Keratinocyte (primary cell): ENCODE data around the gene DHPS. TPM values are rescaled to one million over a fixed set of nuclear protein-coding genes. Genes with fewer than 3 reads are reported as not detected.

Experiments
- DNase-seq: peaks from one replicate; pipeline ENCODE4 v3.0.0-alpha.2; 2011; ENCODE audit warnings: low read depth, missing footprints, low spot score
- FAIRE-seq: peaks from 2 replicates; lab custom pipeline; 2011; peaks lifted over from hg19 to GRCh38; lab: Jason Lieb, UNC
- H2AFZ ChIP-seq: 2 replicates; pipeline ENCODE4 v1.6.0; 2012; ENCODE audit warnings: low read length, control low read depth, inconsistent platforms; ENCODE audit not compliant: control insufficient read depth
- H3K27ac ChIP-seq: 2 replicates; pipeline ENCODE4 v1.5.1; 2011; ENCODE audit warnings: low read length; ENCODE audit not compliant: control insufficient read depth, insufficient read depth
- H3K27me3 ChIP-seq: 3 replicates; pipeline ENCODE4 v1.6.0; 2011; ENCODE audit warnings: low read length; ENCODE audit not compliant: control insufficient read depth, insufficient read depth; ENCODE audit errors: extremely low read depth
- H3K36me3 ChIP-seq, 2 experiments: 2 replicates in 1 of 2; 3 replicates in 1 of 2; pipeline ENCODE4 v1.5.1; 2011; ENCODE audit warnings: low read length in 2 of 2, mild to moderate bottlenecking in 1 of 2; ENCODE audit not compliant: control insufficient read depth in 2 of 2, insufficient read depth in 2 of 2; ENCODE audit errors: extremely low read depth in 1 of 2
- H3K4me1 ChIP-seq: 3 replicates; pipeline ENCODE4 v1.5.1; 2011; ENCODE audit warnings: low read length; ENCODE audit not compliant: control insufficient read depth, insufficient read depth; ENCODE audit errors: extremely low read depth
- H3K4me2 ChIP-seq: 3 replicates; pipeline ENCODE4 v1.6.0; 2011; ENCODE audit warnings: low read depth, low read length; ENCODE audit not compliant: control insufficient read depth, insufficient read depth; ENCODE audit errors: extremely low read depth
- H3K4me3 ChIP-seq, 3 experiments: fragments of 200-600 bp in 1 of 3; sonication (generic) in 1 of 3; 2 replicates in 2 of 3; 3 replicates in 1 of 3; pipeline ENCODE4 v1.5.1; 2011 to 2016; ENCODE audit warnings: low read length in 3 of 3, mild to moderate bottlenecking in 3 of 3, control low read depth in 2 of 3, inconsistent platforms in 1 of 3, low read depth in 1 of 3, mixed read lengths in 1 of 3, mixed run types in 1 of 3, moderate library complexity in 1 of 3; ENCODE audit not compliant: control insufficient read depth in 2 of 3, insufficient read depth in 2 of 3; ENCODE audit errors: extremely low read depth in 1 of 3
- H3K79me2 ChIP-seq: 2 replicates; pipeline ENCODE4 v1.6.0; 2012; ENCODE audit warnings: low read length; ENCODE audit not compliant: control insufficient read depth, insufficient read depth
- H3K9ac ChIP-seq: 3 replicates; pipeline ENCODE4 v1.6.0; 2011; ENCODE audit warnings: low read length; ENCODE audit not compliant: control insufficient read depth, insufficient read depth; ENCODE audit errors: extremely low read depth
- H3K9me1 ChIP-seq: 3 replicates; pipeline ENCODE4 v1.6.0; 2011; ENCODE audit warnings: low read length; ENCODE audit not compliant: control insufficient read depth, insufficient read depth; ENCODE audit errors: extremely low read depth
- H3K9me3 ChIP-seq: 2 replicates; pipeline ENCODE4 v1.5.1; 2012; ENCODE audit warnings: low read depth, low read length; ENCODE audit not compliant: control insufficient read depth
- H4K20me1 ChIP-seq: 3 replicates; pipeline ENCODE4 v1.6.0; 2011; ENCODE audit warnings: low read length; ENCODE audit not compliant: control insufficient read depth, insufficient read depth; ENCODE audit errors: extremely low read depth
- CTCF ChIP-seq, 3 experiments: IDR thresholded peaks in 1 of 3; conservative IDR thresholded peaks in 1 of 3; optimal IDR thresholded peaks in 1 of 3; 2 replicates in 2 of 3; 3 replicates in 1 of 3; pipeline versions ENCODE3 to v1.5.1; 2011; ENCODE audit warnings: low read length in 3 of 3, mild to moderate bottlenecking in 3 of 3, moderate library complexity in 2 of 3, control low read depth in 1 of 3, inconsistent platforms in 1 of 3; ENCODE audit not compliant: insufficient read depth in 2 of 3; ENCODE audit errors: extremely low read depth in 1 of 3
- EZH2 ChIP-seq: IDR thresholded peaks from one replicate; pipeline ENCODE4 v1.6.1; 2012; ENCODE audit warnings: inconsistent platforms, mild to moderate bottlenecking, low read length, moderate library complexity
- dilution Hi-C: fragments of 300-500 bp; cut with MboI; formaldehyde crosslinking; loops from one replicate; pipeline ENCODE4 v1.7.0; 2020; ENCODE audit warnings: low sequenced_read_pairs; ENCODE audit not compliant: extremely low pct_ligation_motif_present
- polyA plus RNA-seq, 5 experiments: library from polyadenylated mRNA; depleted of rRNA in 3 of 5; stranded (reverse) in 3 of 5; stranded (forward) in 1 of 5; unstranded in 1 of 5; fragments of >200 nt; gene quantifications; 1 replicate in 1 of 5; 2 replicates in 3 of 5; 3 replicates in 1 of 5; pipeline versions ENCODE4 v1.2.1 to v1.2.3, GENCODE V29; 2011 to 2012; ENCODE audit warnings: missing spikeins in 2 of 5, low read depth in 1 of 5, low replicate concordance in 1 of 5

DHPS gene
- polyA plus RNA-seq, 1 donor (not counting 4 experiments of a cell fraction or from before 2014, with no cell fraction given): 36.5 TPM

GRCh38 chr19:12647490-12648071 lies 34.1 kb downstream of the DHPS start:
- peaks cover 0 to 6% of the 10 kb centered on the region in 2 experiments for H3K36me3 ChIP-seq
- no peaks in the 10 kb centered on the region for H3K9me3 ChIP-seq
- H3K9ac ChIP-seq: no peak overlapping the region
- no peak overlapping the region for H3K4me3 ChIP-seq
- dilution Hi-C loops: no loop called here
- H3K4me2 ChIP-seq: peak overlapping the region; percentile 27
- FAIRE-seq (no peak), DNase-seq (no peak)
- no peak overlapping the region for H3K27ac ChIP-seq
- H3K9me1 ChIP-seq: no peaks in the 10 kb centered on the region
- no peaks in the 10 kb centered on the region for H4K20me1 ChIP-seq
- H3K4me1 ChIP-seq: no peaks in the 10 kb centered on the region
- no peaks in the 10 kb centered on the region for H3K79me2 ChIP-seq
- TF ChIP-seq EZH2 (no peak), CTCF (optimal IDR thresholded peaks at IDR 0.05 in 1 of 3, IDR thresholded peaks at IDR 0.05 in 1 of 3, conservative IDR thresholded peaks at IDR 0.05 in 1 of 3; ENCODE audit: extremely low read depth in 1 of 3, insufficient read depth in 2 of 3, low read length in 3 of 3) (no peak)
- H2AFZ ChIP-seq: no peak overlapping the region
- H3K27me3 ChIP-seq: no peaks in the 10 kb centered on the region

GRCh38 chr19:12647047-12647446 lies 34.6 kb downstream of the DHPS start:
- FAIRE-seq (no peak), DNase-seq (no peak)
- TF ChIP-seq EZH2: no peak
- TF ChIP-seq CTCF (optimal IDR thresholded peaks at IDR 0.05 in 1 of 3, IDR thresholded peaks at IDR 0.05 in 1 of 3, conservative IDR thresholded peaks at IDR 0.05 in 1 of 3; ENCODE audit: extremely low read depth in 1 of 3, insufficient read depth in 2 of 3, low read length in 3 of 3): no peak
- no peaks in the 10 kb centered on the region for H3K79me2 ChIP-seq
- no peak overlapping the region for H2AFZ ChIP-seq
- no peak overlapping the region for H3K4me3 ChIP-seq
- peaks cover 0 to 6% of the 10 kb centered on the region in 2 experiments for H3K36me3 ChIP-seq
- H3K4me2 ChIP-seq: no peak overlapping the region
- no peaks in the 10 kb centered on the region for H3K4me1 ChIP-seq
- no peaks in the 10 kb centered on the region for H3K27me3 ChIP-seq
- H3K9me1 ChIP-seq: no peaks in the 10 kb centered on the region
- H3K9ac ChIP-seq: no peak overlapping the region
- H4K20me1 ChIP-seq: no peaks in the 10 kb centered on the region
- dilution Hi-C loops: no loop called here
- no peaks in the 10 kb centered on the region for H3K9me3 ChIP-seq
- no peak overlapping the region for H3K27ac ChIP-seq
